Stomach (tissue), 4 donors: Measurements from ENCODE around the gene ATR.

ENCODE experiments used
- CTCF ChIP-seq, 7 experiments: fragments of 450-650 bp in 4 of 7; fragments of 200-600 bp in 3 of 7; sonication (generic) in 3 of 7; IDR thresholded peaks; one replicate each; pipeline ENCODE4 v1.5.1; 2016 to 2019; ENCODE audit warnings: antibody characterized with exemption in 7 of 7, control low read depth in 2 of 7, mild to moderate bottlenecking in 1 of 7
- POLR2AphosphoS5 ChIP-seq, 3 donors: sonication (generic); formaldehyde crosslinking; IDR thresholded peaks; one replicate each; pipeline ENCODE4 v1.6.1; 2016; ENCODE audit warnings: antibody characterized with exemption in 3 of 3

- TF ChIP-seq CTCF (IDR thresholded peaks at IDR 0.05): peak in 2 of 7 experiments; percentile 7 to 15
- peak; percentile 88 to 96 (median 92) for TF ChIP-seq POLR2AphosphoS5 (IDR thresholded peaks at IDR 0.05)
Measured at GRCh38 chr3:142578329-142579223, at the start of gene ATR.
